ENCODE results near the gene SETBP1. TPM values are rescaled to one million over a fixed set of nuclear protein-coding genes. Genes with fewer than 3 reads are reported as not detected.

The SETBP1 gene
- total and polyA plus RNA-seq, 2 of the 4 experiments (the other 2 are of a cell fraction), result 0.19 to 0.36 TPM

DNA sequence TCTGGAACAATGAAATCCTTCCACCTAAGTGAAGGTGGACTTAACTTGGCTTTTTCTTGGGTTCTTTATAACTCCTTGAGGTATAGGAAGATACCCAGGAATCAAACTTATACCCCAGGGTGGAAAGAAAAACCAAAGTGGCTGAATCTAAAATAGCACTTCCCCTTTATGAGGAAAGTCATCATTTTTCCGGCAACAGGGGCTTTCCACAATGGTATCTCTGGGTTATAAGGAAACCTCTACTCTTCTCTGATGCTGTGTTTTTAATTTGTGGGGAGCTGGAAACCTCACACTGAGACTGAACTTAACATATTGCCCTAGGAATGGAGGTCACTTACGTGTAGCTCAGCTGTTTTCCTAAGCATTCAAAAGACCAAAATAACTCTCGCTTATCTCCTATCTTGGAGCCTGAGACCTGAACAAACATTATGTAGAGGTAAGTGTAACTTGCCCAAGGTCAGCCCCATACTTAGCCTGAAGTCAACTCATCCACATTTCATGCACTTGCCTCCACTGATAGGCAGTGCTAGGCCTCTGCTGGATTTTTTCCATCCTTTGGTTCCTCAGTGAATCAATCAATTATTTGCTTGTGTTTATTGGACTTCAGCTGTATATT is 117.9 kb downstream of the SETBP1 start:
- no peak overlapping the region for H2BK15ac ChIP-seq (ENCODE audit: low read depth, low read length)
- H2AK9ac ChIP-seq (replicated peaks; ENCODE audit: low read depth, low read length, poor library complexity), result no peak overlapping the region
- no TSS peak for BruUV-seq (replicated peaks)
- no peak overlapping the region for H3K18ac ChIP-seq (ENCODE audit: low read depth, low read length)
- intact Hi-C loops (cut with micrococcal nuclease) (no loop called here), in situ Hi-C loops (cut with MboI; ENCODE audit: low sequenced_read_pairs) (no loop called here), dilution Hi-C loops (cut with HindIII; ENCODE audit: low sequenced_read_pairs, unreplicated experiment) (no loop called here)
- H3K4me3 ChIP-seq (ENCODE audit: insufficient read depth, low read depth, low read length), result no peak overlapping the region
- H3K36me3 ChIP-seq (ENCODE audit: control insufficient read depth, insufficient read depth, low read length), result no peaks in the 10 kb centered on the region
- H3K4ac ChIP-seq (ENCODE audit: low read depth, low read length), result no peak overlapping the region
- TF ChIP-seq NFE2L2 (IDR thresholded peaks at IDR 0.05; ENCODE audit: low read depth, low read length) (no peak), RAD21 (IDR thresholded peaks at IDR 0.05; ENCODE audit: low read length) (no peak), RFX5 (IDR thresholded peaks at IDR 0.05; ENCODE audit: low read depth, low read length) (no peak), MAZ (IDR thresholded peaks at IDR 0.05; ENCODE audit: borderline replicate concordance, low read depth, low read length) (no peak), POLR2A (IDR thresholded peaks at IDR 0.05; ENCODE audit: low read depth, low read length) (no peak), MAFK (IDR thresholded peaks at IDR 0.05; ENCODE audit: low read depth, low read length) (no peak), MXI1 (IDR thresholded peaks at IDR 0.05; ENCODE audit: borderline replicate concordance, low read depth, low read length) (no peak), RCOR1 (IDR thresholded peaks at IDR 0.05; ENCODE audit: insufficient replicate concordance, low read length) (no peak), CHD1 (IDR thresholded peaks at IDR 0.05; ENCODE audit: low read depth, low read length) (no peak), FOS (IDR thresholded peaks at IDR 0.05; ENCODE audit: low read depth, low read length) (no peak), BHLHE40 (IDR thresholded peaks at IDR 0.05; ENCODE audit: low read depth, low read length) (no peak), CEBPB (IDR thresholded peaks at IDR 0.05; ENCODE audit: low read depth, low read length) (no peak), SMC3 (IDR thresholded peaks at IDR 0.05; ENCODE audit: low read depth, low read length) (no peak)
- TF ChIP-seq, protein P1, sequence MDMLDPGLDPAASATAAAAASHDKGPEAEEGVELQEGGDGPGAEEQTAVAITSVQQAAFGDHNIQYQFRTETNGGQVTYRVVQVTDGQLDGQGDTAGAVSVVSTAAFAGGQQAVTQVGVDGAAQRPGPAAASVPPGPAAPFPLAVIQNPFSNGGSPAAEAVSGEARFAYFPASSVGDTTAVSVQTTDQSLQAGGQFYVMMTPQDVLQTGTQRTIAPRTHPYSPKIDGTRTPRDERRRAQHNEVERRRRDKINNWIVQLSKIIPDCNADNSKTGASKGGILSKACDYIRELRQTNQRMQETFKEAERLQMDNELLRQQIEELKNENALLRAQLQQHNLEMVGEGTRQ (IDR thresholded peaks at IDR 0.05; ENCODE audit: low read depth, low read length), result no peak
- TF ChIP-seq, protein P2, sequence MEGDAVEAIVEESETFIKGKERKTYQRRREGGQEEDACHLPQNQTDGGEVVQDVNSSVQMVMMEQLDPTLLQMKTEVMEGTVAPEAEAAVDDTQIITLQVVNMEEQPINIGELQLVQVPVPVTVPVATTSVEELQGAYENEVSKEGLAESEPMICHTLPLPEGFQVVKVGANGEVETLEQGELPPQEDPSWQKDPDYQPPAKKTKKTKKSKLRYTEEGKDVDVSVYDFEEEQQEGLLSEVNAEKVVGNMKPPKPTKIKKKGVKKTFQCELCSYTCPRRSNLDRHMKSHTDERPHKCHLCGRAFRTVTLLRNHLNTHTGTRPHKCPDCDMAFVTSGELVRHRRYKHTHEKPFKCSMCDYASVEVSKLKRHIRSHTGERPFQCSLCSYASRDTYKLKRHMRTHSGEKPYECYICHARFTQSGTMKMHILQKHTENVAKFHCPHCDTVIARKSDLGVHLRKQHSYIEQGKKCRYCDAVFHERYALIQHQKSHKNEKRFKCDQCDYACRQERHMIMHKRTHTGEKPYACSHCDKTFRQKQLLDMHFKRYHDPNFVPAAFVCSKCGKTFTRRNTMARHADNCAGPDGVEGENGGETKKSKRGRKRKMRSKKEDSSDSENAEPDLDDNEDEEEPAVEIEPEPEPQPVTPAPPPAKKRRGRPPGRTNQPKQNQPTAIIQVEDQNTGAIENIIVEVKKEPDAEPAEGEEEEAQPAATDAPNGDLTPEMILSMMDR (conservative IDR thresholded peaks at IDR 0.05; ENCODE audit: low read depth, low read length), result no peak
- TF ChIP-seq, protein P3, sequence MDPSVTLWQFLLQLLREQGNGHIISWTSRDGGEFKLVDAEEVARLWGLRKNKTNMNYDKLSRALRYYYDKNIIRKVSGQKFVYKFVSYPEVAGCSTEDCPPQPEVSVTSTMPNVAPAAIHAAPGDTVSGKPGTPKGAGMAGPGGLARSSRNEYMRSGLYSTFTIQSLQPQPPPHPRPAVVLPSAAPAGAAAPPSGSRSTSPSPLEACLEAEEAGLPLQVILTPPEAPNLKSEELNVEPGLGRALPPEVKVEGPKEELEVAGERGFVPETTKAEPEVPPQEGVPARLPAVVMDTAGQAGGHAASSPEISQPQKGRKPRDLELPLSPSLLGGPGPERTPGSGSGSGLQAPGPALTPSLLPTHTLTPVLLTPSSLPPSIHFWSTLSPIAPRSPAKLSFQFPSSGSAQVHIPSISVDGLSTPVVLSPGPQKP (IDR thresholded peaks at IDR 0.05; ENCODE audit: borderline replicate concordance, low read depth, low read length), result no peak
- no peak overlapping the region for H2AFZ ChIP-seq (replicated peaks; ENCODE audit: low read length, poor library complexity)
- no peak overlapping the region for H2AK5ac ChIP-seq (ENCODE audit: low read depth, low read length)
- H3K9me3 ChIP-seq (ENCODE audit: control insufficient read depth, insufficient read depth, low read length), result no peaks in the 10 kb centered on the region
- no peak overlapping the region for H4K5ac ChIP-seq (ENCODE audit: low read depth, low read length)
- H3K56ac ChIP-seq (ENCODE audit: extremely low read depth, insufficient read depth, low read length), result no peak overlapping the region
- no peaks in the 10 kb centered on the region for H4K20me1 ChIP-seq (ENCODE audit: insufficient read depth, low read length)
- WGBS, 2 experiments (ENCODE audit: extremely low coverage in 2 of 2, insufficient read length in 1 of 2), result no CpG with 5 or more reads among the region's 3 CpGs
- H3K27me3 ChIP-seq (ENCODE audit: control insufficient read depth, insufficient read depth, low read length), result no peaks in the 10 kb centered on the region
- H3K9ac ChIP-seq (ENCODE audit: low read depth, low read length), result no peak overlapping the region
- POLR2A ChIA-PET (ENCODE audit: unreplicated experiment), result no interaction called here
- H3K9me1 ChIP-seq (ENCODE audit: insufficient read depth, low read length), result no peaks in the 10 kb centered on the region
- no peak overlapping the region for H3K4me2 ChIP-seq (ENCODE audit: low read depth, low read length)
- no peak overlapping the region for H2BK20ac ChIP-seq (ENCODE audit: low read depth, low read length)
- no peak overlapping the region for H4K91ac ChIP-seq (ENCODE audit: insufficient read depth, low read depth, low read length)
- no peaks in the 10 kb centered on the region for H3K79me1 ChIP-seq (ENCODE audit: low read depth in 1 of 2, low read length in 2 of 2)
- no peak overlapping the region for H4K8ac ChIP-seq (ENCODE audit: low read depth in 2 of 2, low read length in 2 of 2)
- CTCF ChIA-PET, result no interaction called here
- H3K14ac ChIP-seq (replicated peaks; ENCODE audit: low read depth, low read length), result no peak overlapping the region
- ATAC-seq (ENCODE audit: low read depth) (no peak), DNase-seq (no peak)
- no peak overlapping the region for H3K27ac ChIP-seq (ENCODE audit: insufficient read depth, low read length)
- H3K4me1 ChIP-seq (ENCODE audit: control insufficient read depth, insufficient read depth, low read length), result peaks cover 3% of the 10 kb centered on the region; the same call in 1 of the 2 replicates
- H3K23ac ChIP-seq (ENCODE audit: low read depth, low read length), result no peak overlapping the region
- H2BK5ac ChIP-seq (ENCODE audit: low read depth, low read length, poor library complexity, severe bottlenecking), result no peak overlapping the region
- H2BK120ac ChIP-seq (ENCODE audit: low read depth, low read length), result no peak overlapping the region

All from IMR-90 (cell line).